Muscle of arm (tissue), 12 donors: ENCODE data around the gene CEP63. TPM values are rescaled to one million over a fixed set of nuclear protein-coding genes. Genes with fewer than 3 reads are reported as not detected.
"Not testable (repeated sequence)": the region's sequence is repeated elsewhere in the genome, so short reads cannot be mapped to it uniquely, and the experiment has no call there.

Experiments used
- DNase-seq: peaks from one replicate; pipeline ENCODE4 v3.0.0-alpha.2; 2013
- polyA plus RNA-seq, 12 donors: library from polyadenylated mRNA; unstranded; fragments of 120-200 nt; gene quantifications; one replicate each; pipeline ENCODE4 v1.2.1, GENCODE V29; 2013; ENCODE audit not compliant: insufficient read length in 12 of 12

The CEP63 gene
- polyA plus RNA-seq, 12 donors, result 28.1 to 47.8 (median 39.3) TPM; not detected in 1

DNA sequence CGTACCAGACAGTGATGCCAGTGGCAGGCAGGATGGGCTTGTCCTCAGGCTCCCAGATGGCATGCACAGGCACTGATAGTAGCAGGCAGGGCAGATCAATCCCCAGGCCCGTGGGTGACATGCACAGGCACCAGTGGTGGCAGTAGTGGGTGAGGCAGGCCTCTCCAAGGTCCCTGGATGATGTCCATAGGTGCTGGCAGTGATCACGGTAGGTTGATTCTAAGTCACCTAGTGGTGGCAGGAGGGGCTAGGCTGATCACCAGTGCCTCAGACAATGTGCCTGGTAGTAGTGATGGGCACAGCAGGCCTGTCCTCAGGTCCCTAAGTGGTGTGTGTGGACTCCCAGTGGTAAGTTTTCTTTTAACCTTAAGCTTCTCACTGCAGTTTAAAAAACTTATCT, 19.6 kb downstream of the CEP63 start:
- no peak for DNase-seq

DNA sequence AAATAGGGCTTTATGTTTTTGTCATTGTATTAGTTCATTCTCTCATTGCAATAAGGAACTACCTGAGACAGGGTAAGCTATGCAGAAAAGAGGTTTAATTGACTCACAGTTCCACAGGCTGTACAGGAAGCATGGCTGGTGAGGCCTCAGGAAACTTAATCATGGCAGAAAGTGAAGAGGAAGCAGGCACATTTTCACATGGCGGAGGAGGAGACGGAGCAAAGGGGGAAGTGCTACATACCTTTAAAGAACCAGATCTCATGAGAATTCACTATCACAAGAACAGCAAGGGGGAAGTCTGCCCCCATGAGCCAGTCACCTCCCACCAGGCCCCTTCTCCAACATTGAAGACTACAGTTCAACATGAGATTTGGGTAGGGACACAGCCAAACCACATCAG, 25.6 kb downstream of the CEP63 start:
- no peak for DNase-seq

- no peak for DNase-seq
These were observed 31.0 kb downstream of the CEP63 start for GRCh38 chr3:134516905-134517304.

- no peak for DNase-seq
These were observed 31.9 kb downstream of the CEP63 start for GRCh38 chr3:134517791-134518190.

DNA sequence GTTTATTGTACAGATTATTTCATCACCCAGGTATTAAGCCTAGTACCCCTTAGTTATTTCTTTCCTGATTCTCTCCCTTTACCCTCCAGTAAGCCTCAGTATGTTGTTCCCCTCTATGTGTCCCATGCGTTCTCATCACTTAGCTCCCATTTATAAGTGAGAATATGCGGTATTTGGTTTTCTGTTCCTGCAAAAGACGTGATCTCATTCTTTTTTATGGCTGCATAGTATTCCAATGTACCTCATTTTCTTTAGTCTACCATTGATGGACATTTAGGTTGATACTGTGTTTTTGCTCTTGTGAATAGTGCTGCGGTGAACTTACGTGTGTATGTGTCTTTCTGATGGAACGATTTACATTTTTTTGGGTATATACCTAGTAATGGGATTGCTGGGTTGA, 36.7 kb downstream of the CEP63 start:
- DNase-seq, result no peak

DNA sequence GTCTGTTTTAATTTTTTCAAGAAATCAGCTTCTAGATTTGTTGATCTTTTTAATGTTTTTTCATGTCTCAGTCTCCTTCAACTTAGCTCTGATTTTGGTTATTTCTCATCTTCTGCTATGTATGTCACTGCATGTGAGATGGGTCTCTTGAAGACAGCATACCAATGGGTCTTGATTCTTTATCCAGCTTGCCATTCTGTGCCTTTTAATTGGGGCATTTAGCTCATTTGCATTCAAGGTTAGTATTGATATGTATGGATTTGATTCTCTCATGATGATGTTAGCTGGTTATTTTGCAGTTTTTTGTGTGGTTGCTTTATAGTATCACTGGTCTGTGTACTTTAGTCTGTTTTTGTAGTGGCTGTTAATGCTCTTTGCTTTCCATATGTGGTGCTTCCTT, 39.4 kb downstream of the CEP63 start:
- no peak for DNase-seq

- DNase-seq, result no peak
These were observed 40.5 kb downstream of the CEP63 start for GRCh38 chr3:134526319-134526718.

GRCh38 chr3:134527037-134527436, 41.2 kb downstream of the CEP63 start:
- no peak for DNase-seq

DNA sequence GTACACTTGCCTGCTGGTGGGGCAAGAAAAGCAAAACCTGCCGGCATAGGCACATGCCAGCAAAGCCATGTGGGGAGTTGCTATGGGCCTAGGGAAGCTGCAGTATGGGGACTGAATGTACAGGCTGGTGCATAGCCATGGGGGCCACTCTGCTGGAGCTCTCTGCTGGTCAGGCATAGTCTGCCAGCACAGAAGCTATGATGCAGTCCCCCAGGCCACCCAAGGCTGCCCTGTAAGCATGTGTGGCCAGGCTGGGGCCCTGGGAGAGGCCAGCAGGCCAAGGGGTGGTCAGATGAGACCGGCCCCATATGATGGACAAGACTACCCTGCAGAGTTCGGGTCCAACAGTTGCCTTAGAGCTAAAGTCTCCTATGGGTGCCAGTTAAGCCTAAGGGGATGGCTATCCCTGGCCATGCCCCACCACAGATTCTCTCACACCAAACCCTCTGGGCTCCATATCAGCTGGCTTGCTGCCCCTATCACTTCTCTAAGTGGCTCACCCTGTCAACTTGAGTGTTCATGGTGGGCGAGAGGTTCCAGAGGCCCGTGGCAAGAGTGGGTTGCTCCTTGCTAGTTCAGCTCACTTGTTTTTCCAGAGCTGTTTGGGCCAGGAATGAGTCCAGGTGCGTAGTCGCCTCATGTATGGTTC, 41.8 kb downstream of the CEP63 start:
- no peak for DNase-seq

- DNase-seq, result no peak
These were observed 47.6 kb downstream of the CEP63 start for GRCh38 chr3:134533493-134533892.

DNA sequence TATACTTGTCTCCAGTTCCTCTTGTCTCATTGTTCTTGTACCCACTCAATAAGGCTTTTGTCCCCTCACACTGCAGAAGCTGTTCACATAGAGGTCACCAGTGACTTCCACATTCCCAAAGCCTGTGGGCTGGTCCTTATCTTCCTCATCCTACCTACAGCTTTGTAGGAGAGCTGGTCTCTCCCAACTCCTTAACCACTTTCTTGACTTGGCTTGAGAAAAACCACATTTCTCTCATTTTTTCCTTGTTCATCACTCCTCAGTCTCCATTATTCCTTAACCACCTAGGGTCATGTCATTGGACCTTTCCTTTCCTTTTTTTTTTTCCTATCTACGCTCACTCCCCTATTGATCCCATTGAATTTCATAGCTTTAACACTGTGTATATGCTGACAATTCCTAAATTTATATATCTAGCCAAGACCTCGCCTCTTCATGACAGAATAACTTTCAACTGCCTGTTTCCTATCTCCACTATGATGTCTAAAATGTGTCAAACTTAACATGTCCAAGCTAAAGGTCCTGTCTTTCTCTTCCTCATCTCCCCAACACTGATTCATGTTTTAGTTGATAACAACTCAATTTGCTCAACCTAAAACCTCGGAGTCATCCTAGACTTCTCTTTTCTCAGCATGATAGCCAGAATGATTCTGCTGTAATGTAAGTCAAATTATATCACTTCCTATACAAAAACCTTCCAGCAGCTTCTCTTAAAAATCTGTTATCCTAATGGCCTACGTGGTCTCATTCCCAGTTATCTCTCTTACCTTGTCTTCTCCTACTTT, 49.5 kb downstream of the CEP63 start:
- DNase-seq, result no peak

DNA sequence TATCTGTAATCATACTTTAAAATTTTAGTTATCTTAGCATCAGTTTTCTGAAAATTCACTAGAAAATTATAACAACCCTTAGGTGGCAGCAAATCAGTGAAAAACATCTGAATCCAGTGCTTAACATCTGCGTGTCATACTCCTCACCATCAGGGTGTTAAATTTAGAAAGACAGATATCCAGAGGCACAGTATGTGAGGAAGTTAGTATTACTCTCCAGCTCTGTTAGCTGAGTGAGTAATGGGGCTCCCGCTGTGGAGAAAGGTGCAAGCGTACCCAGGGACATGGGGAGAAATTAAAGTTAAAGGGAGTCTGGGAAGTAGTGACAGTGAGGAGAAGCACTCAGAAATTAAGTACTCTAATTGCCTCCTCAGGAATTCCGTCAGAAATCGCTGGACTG, 50.9 kb downstream of the CEP63 start:
- DNase-seq, result no peak

DNA sequence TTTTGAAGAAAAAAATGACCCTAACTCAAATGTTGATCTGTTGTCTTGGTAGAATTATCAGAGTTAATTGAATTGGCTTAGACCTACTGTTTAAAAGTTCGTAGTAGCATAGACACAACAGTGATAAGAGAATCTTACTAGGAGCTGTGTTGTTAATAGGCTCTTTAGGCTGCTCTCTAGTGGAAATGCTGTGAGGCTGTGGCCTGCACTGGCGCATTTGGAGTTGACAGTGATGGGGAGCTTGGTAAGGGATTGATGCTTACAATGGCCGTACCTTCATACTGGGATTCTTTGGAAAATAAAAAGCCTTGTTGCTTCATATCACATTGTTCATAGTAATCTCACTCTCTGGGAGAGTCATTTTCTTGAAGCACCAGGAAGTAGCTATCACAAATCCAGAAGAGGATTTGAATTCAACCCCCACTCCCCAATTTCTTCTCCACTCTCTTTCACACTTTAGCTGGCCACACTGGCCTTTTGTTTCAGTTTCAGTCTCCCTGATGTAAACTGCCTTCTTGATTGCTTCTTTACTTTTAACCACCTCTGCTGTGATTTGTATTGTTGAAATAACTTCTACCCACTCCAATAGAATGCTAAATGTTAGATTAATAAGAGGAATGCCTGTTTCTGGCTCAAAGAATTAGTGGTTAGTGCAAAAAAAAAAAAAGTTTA, 56.6 kb downstream of the CEP63 start:
- no peak for DNase-seq

DNA sequence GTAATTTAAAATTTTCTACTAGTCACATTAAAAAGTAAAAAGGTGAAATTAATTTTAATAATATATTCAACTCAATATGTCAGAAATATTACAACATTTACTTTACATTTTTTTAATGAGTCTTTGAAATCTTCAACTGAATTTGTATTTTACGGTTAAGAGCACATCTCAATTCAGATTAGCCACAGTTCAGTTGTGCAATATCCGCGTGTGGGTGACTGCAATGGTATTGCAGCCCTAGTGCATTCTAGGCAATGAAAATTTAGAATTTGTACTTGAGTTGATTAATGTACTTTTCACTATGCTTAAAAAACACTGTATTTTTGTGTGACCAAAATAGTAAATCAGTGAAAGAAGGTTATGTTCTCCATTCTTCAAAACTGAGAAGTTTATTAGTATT, 57.3 kb downstream of the CEP63 start:
- DNase-seq, result no peak

GRCh38 chr3:134544316-134544715, 58.5 kb downstream of the CEP63 start:
- DNase-seq, result no peak

DNA sequence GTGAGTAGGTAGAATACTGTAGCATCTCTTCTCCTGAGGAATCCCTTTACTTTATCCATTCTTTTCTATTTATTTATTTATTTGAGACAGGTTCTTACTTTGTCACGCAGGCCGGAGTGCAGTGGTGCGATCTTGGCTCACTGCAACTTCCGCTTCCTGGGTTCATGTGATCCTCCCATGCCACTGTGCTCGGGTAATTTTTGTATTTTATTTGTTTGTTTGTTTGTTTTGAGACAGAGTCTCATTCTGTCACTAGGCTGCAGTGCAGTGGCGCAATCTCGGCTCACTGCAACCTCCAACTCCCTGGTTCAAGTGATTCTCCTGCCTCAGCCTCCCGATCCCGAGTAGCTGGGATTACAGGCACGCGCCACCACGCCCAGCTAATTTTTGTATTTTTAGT, 58.9 kb downstream of the CEP63 start:
- not testable (repeated sequence) for DNase-seq

DNA sequence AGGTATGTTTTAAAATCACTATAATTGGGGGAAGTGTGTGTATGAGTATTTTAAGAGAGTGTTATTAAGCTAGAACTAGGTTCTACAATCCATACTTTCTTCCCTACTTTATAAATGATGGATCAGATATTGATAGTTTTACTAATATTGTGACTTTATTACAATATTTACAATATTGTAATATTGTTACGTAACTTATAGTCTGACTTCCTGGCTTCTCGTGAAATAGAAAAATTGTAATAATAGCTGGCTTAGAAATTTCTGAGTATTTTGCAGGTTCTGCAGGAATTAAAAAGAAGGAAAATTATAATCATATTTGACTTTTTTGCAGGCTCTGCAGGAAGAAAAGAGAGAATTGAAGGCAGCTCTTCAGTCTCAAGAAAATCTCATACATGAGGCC, 60.0 kb downstream of the CEP63 start:
- no peak for DNase-seq

DNA sequence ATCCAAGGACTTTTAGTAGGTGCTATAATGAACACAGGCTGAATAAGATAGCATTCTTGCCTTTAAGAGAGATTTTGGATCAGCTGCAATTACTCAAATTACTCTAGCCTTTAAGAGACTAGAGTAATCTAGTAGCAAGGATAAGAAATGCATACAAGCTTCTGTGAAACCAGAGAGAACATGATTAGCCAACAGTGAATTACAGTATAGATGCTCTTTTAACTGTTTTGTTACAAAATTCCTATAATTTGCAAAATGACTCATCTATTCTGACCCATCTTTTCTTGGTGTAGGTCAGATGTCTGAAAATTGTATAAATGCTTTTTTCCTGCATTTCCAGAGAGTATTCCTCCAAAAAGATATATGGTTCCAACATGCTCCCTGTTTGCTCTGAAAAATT, 66.9 kb downstream of the CEP63 start:
- DNase-seq, result no peak

DNA sequence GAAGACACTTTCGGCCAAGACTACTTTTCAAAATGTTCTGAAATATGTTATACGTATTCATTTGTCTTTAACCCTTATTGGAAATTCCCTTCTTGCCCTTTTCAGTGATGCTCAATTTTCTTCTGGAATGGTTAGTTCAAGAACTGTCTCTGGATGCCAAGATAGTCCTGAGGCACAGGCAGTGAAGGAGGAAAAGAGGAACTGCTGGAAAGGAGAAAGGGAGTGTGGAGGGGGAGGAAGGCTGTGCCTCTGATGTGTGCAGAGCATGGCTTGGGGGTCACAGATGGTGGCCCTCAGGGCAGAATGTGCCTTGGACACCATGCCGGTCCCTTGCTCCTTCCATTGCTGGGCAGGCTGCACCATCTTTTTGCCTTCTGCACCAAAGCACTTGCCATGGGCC, 73.7 kb downstream of the CEP63 start:
- no peak for DNase-seq

- no peak for DNase-seq
These were observed 76.2 kb downstream of the CEP63 start for GRCh38 chr3:134562055-134562454.

- DNase-seq, result no peak
These were observed 77.7 kb downstream of the CEP63 start for GRCh38 chr3:134563601-134564000.

GRCh38 chr3:134564991-134565390, 79.1 kb downstream of the CEP63 start:
- DNase-seq, result no peak

- DNase-seq, result no peak
These were observed 81.7 kb downstream of the CEP63 start for GRCh38 chr3:134567605-134568004.
